ENCODE data around the gene FLYWCH2. TPM values are rescaled to one million over a fixed set of nuclear protein-coding genes. Genes with fewer than 3 reads are reported as not detected.

The FLYWCH2 gene
- total and polyA plus RNA-seq, 2 of the 13 experiments (the other 11 are each of a cell fraction or from before 2014, with no cell fraction given): 16.9 to 19.8 TPM

DNA sequence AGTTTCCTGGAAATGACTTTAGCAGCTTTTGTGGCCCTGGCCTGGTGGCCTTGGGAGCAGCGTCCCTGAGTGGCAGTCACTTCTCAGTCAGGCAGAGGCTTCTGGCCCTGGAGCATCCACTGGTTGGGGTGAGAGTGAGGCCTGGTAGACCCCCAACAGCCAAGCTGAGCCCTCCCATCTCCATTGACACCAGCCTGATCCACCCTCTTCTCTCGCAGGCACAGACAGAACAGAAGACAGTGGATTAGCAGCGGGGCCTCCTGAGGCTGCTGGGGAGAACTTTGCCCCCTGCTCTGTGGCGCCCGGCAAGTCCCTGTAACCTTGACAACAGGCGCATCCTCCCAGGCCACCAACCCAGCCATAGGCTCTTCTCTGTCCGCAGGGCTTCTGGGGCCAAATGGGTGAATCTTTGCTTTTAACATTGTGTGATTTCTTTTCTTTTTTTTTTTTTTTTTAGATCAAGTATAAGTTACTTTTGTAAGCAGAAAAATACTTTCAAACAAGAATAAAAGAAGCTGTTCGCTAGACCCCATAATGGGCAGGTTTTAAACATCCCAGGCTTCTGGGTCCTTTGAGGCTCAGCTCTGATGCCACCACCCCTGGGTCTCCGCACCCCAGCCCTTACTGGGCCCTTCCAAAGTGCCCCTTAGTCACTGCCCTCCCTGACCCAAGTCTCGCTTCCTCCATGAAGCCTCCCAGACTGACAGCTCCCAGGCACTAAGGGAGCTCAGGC lies 16.0 kb downstream of the FLYWCH2 start (continued):
- TF ChIP-seq ZZZ3 (CRISPR knock-in tag; IDR thresholded peaks at IDR 0.05; ENCODE audit: borderline replicate concordance) (no peak), ZNF639 (CRISPR knock-in tag; conservative IDR thresholded peaks at IDR 0.05) (no peak), ZC3H4 (CRISPR knock-in tag; IDR thresholded peaks at IDR 0.05; ENCODE audit: borderline replicate concordance) (no peak), PTBP1 (IDR thresholded peaks at IDR 0.05; ENCODE audit: low read depth, low read length, poor library complexity, severe bottlenecking) (no peak), NR3C1 (CRISPR knock-in tag; IDR thresholded peaks at IDR 0.05) (no peak), ZNF350 (CRISPR knock-in tag; IDR thresholded peaks at IDR 0.05; ENCODE audit: borderline replicate concordance, low read depth) (no peak), GPN1 (CRISPR knock-in tag; IDR thresholded peaks at IDR 0.05; ENCODE audit: borderline replicate concordance) (no peak), ZNF230 (CRISPR knock-in tag; IDR thresholded peaks at IDR 0.05) (no peak), HMGA1 (CRISPR knock-in tag; conservative IDR thresholded peaks at IDR 0.05) (no peak)
- TF ChIP-seq, protein P1, sequence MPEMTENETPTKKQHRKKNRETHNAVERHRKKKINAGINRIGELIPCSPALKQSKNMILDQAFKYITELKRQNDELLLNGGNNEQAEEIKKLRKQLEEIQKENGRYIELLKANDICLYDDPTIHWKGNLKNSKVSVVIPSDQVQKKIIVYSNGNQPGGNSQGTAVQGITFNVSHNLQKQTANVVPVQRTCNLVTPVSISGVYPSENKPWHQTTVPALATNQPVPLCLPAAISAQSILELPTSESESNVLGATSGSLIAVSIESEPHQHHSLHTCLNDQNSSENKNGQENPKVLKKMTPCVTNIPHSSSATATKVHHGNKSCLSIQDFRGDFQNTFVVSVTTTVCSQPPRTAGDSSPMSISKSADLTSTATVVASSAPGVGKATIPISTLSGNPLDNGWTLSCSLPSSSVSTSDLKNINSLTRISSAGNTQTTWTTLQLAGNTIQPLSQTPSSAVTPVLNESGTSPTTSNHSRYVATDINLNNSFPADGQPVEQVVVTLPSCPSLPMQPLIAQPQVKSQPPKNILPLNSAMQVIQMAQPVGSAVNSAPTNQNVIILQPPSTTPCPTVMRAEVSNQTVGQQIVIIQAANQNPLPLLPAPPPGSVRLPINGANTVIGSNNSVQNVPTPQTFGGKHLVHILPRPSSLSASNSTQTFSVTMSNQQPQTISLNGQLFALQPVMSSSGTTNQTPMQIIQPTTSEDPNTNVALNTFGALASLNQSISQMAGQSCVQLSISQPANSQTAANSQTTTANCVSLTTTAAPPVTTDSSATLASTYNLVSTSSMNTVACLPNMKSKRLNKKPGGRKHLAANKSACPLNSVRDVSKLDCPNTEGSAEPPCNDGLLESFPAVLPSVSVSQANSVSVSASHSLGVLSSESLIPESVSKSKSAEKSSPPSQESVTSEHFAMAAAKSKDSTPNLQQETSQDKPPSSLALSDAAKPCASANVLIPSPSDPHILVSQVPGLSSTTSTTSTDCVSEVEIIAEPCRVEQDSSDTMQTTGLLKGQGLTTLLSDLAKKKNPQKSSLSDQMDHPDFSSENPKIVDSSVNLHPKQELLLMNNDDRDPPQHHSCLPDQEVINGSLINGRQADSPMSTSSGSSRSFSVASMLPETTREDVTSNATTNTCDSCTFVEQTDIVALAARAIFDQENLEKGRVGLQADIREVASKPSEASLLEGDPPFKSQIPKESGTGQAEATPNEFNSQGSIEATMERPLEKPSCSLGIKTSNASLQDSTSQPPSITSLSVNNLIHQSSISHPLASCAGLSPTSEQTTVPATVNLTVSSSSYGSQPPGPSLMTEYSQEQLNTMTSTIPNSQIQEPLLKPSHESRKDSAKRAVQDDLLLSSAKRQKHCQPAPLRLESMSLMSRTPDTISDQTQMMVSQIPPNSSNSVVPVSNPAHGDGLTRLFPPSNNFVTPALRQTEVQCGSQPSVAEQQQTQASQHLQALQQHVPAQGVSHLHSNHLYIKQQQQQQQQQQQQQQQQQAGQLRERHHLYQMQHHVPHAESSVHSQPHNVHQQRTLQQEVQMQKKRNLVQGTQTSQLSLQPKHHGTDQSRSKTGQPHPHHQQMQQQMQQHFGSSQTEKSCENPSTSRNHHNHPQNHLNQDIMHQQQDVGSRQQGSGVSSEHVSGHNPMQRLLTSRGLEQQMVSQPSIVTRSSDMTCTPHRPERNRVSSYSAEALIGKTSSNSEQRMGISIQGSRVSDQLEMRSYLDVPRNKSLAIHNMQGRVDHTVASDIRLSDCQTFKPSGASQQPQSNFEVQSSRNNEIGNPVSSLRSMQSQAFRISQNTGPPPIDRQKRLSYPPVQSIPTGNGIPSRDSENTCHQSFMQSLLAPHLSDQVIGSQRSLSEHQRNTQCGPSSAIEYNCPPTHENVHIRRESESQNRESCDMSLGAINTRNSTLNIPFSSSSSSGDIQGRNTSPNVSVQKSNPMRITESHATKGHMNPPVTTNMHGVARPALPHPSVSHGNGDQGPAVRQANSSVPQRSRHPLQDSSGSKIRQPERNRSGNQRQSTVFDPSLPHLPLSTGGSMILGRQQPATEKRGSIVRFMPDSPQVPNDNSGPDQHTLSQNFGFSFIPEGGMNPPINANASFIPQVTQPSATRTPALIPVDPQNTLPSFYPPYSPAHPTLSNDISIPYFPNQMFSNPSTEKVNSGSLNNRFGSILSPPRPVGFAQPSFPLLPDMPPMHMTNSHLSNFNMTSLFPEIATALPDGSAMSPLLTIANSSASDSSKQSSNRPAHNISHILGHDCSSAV (CRISPR knock-in tag; IDR thresholded peaks at IDR 0.05; ENCODE audit: borderline replicate concordance): no peak
- TF ChIP-seq, protein P2, sequence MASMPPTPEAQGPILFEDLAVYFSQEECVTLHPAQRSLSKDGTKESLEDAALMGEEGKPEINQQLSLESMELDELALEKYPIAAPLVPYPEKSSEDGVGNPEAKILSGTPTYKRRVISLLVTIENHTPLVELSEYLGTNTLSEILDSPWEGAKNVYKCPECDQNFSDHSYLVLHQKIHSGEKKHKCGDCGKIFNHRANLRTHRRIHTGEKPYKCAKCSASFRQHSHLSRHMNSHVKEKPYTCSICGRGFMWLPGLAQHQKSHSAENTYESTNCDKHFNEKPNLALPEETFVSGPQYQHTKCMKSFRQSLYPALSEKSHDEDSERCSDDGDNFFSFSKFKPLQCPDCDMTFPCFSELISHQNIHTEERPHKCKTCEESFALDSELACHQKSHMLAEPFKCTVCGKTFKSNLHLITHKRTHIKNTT (CRISPR knock-in tag; IDR thresholded peaks at IDR 0.05): no peak
- TF ChIP-seq, protein P3, sequence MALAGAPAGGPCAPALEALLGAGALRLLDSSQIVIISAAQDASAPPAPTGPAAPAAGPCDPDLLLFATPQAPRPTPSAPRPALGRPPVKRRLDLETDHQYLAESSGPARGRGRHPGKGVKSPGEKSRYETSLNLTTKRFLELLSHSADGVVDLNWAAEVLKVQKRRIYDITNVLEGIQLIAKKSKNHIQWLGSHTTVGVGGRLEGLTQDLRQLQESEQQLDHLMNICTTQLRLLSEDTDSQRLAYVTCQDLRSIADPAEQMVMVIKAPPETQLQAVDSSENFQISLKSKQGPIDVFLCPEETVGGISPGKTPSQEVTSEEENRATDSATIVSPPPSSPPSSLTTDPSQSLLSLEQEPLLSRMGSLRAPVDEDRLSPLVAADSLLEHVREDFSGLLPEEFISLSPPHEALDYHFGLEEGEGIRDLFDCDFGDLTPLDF (CRISPR knock-in tag; IDR thresholded peaks at IDR 0.05): no peak
- TF ChIP-seq, protein P4, sequence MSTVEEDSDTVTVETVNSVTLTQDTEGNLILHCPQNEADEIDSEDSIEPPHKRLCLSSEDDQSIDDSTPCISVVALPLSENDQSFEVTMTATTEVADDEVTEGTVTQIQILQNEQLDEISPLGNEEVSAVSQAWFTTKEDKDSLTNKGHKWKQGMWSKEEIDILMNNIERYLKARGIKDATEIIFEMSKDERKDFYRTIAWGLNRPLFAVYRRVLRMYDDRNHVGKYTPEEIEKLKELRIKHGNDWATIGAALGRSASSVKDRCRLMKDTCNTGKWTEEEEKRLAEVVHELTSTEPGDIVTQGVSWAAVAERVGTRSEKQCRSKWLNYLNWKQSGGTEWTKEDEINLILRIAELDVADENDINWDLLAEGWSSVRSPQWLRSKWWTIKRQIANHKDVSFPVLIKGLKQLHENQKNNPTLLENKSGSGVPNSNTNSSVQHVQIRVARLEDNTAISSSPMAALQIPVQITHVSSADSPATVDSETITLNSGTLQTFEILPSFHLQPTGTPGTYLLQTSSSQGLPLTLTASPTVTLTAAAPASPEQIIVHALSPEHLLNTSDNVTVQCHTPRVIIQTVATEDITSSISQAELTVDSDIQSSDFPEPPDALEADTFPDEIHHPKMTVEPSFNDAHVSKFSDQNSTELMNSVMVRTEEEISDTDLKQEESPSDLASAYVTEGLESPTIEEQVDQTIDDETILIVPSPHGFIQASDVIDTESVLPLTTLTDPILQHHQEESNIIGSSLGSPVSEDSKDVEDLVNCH (CRISPR knock-in tag; IDR thresholded peaks at IDR 0.05): no peak

Data from HepG2 (cell line).